ENCODE measurements around the gene SH3RF3.

The SH3RF3 gene

GRCh38 chr2:109447776-109448175, 318.8 kb downstream of the SH3RF3 start:
- DNase-seq (ENCODE audit: low read depth), result no peak
- TF ChIP-seq, protein P1, sequence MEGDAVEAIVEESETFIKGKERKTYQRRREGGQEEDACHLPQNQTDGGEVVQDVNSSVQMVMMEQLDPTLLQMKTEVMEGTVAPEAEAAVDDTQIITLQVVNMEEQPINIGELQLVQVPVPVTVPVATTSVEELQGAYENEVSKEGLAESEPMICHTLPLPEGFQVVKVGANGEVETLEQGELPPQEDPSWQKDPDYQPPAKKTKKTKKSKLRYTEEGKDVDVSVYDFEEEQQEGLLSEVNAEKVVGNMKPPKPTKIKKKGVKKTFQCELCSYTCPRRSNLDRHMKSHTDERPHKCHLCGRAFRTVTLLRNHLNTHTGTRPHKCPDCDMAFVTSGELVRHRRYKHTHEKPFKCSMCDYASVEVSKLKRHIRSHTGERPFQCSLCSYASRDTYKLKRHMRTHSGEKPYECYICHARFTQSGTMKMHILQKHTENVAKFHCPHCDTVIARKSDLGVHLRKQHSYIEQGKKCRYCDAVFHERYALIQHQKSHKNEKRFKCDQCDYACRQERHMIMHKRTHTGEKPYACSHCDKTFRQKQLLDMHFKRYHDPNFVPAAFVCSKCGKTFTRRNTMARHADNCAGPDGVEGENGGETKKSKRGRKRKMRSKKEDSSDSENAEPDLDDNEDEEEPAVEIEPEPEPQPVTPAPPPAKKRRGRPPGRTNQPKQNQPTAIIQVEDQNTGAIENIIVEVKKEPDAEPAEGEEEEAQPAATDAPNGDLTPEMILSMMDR (IDR thresholded peaks at IDR 0.05; ENCODE audit: control insufficient read depth, insufficient read depth, low read depth, low read length, missing control alignments), result no peak
- H3K4me3 ChIP-seq (ENCODE audit: control insufficient read depth, low read depth, low read length), result no peak overlapping the region

DNA sequence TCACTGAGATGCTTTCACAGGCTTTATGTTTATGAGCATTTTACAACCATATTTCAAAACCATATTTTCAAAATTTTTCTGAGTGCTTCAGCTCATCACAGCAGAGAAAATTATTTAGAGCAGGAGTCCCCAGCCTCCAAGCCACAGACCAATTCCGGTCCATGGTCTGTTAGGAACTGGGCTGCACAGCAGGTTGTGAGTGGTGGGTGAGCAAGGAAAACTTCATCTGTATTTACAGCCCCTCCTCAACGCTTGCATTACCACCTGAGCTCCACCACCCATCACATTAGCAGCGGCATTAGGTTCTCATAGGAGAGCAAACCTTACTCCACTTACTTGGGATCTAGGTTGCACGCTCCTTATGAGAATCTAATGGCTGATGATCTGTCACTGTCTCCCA, 319.2 kb downstream of the SH3RF3 start:
- no peak overlapping the region for H3K4me3 ChIP-seq (ENCODE audit: control insufficient read depth, low read depth, low read length)
- no peak for DNase-seq (ENCODE audit: low read depth)
- TF ChIP-seq, protein P1 (IDR thresholded peaks at IDR 0.05; ENCODE audit: control insufficient read depth, insufficient read depth, low read depth, low read length, missing control alignments), result no peak

DNA sequence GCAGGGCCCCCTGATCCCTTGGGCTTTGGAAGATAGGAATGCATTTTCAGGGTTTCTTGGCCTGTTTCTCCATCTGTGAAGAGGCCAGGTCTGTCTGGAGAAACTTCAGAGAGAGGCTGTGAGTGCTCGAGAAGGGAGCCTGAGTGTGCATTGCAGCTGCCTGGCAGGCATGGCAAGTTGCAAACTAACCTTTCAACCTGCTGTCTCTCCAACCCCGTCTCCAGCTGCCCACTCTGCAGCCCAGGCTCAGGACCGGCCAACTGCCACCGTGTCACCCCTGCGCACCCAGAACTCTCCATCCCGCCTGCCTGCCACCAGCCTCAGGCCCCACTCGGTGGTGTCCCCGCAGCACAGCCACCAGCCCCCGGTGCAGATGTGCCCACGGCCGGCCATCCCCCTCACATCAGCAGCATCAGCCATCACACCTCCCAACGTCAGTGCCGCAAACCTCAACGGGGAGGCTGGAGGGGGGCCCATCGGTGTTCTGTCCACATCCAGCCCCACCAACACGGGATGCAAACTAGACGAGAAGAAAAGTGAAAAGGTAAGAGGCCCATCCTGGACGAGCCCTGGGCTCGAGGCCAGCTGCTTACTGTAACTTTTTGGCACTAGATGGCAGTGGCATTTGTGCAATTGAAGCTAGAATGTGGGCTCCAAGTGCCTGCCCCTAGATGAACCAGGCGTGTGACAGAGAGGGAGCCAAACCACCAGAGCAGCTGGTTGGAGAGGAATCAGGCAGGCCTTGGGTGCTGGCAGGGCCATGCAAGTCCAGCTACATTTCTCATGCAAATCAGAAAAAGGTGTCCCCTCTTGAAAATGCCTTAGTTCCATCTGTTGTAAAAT, 320.2 kb downstream of the SH3RF3 start:
- no peak overlapping the region for H3K4me3 ChIP-seq (ENCODE audit: control insufficient read depth, low read depth, low read length)
- DNase-seq (ENCODE audit: low read depth), result no peak

GRCh38 chr2:109450574-109451273, 321.7 kb downstream of the SH3RF3 start:
- no peak for DNase-seq (ENCODE audit: low read depth)
- no peak overlapping the region for H3K4me3 ChIP-seq (ENCODE audit: control insufficient read depth, low read depth, low read length)
- TF ChIP-seq, protein P1 (IDR thresholded peaks at IDR 0.05; ENCODE audit: control insufficient read depth, insufficient read depth, low read depth, low read length, missing control alignments), result no peak

More for the DNA sequence above, 320.2 kb downstream of the SH3RF3 start:
- TF ChIP-seq, protein P1 (IDR thresholded peaks at IDR 0.05; ENCODE audit: control insufficient read depth, insufficient read depth, low read depth, low read length, missing control alignments), result no peak

GRCh38 chr2:109451671-109452070, 322.7 kb downstream of the SH3RF3 start:
- H3K4me3 ChIP-seq (ENCODE audit: control insufficient read depth, low read depth, low read length), result no peak overlapping the region
- no peak for DNase-seq (ENCODE audit: low read depth)

More at GRCh38 chr2:109451671-109452070, 322.7 kb downstream of the SH3RF3 start:
- TF ChIP-seq, protein P1 (IDR thresholded peaks at IDR 0.05; ENCODE audit: control insufficient read depth, insufficient read depth, low read depth, low read length, missing control alignments), result no peak
